Hematopoietic multipotent progenitor cell treated with erythropoietin and hydrocortisone succinate and interleukin-3 and kit ligand, for 6 days (in vitro differentiated cells): ENCODE data around the gene PDE6A.
"Not testable (repeated sequence)": the region's sequence is repeated elsewhere in the genome, so short reads cannot be mapped to it uniquely, and the experiment has no call there.

Experiments used
- DNase-seq: peaks from one replicate; pipeline ENCODE4 v3.0.0-alpha.2; 2015

Gene PDE6A

GRCh38 chr5:149951138-149951749 lies 6.7 kb upstream of the PDE6A start:
- no peak for DNase-seq

- DNase-seq = no peak
Observed at GRCh38 chr5:149948993-149949392, 4.4 kb upstream of the PDE6A start.

- DNase-seq = no peak
Observed at GRCh38 chr5:149946118-149946517, 1.5 kb upstream of the PDE6A start.

GRCh38 chr5:149943177-149943949 lies 1.2 kb downstream of the PDE6A start:
- not testable (repeated sequence) for DNase-seq

GRCh38 chr5:149942741-149943169 lies 1.8 kb downstream of the PDE6A start:
- not testable (repeated sequence) for DNase-seq

- no peak for DNase-seq
Observed at GRCh38 chr5:149942199-149942598, 2.4 kb downstream of the PDE6A start.

- DNase-seq = no peak
Observed at GRCh38 chr5:149941795-149942194, 2.8 kb downstream of the PDE6A start.

- DNase-seq = no peak
Observed at GRCh38 chr5:149940941-149941644, 3.5 kb downstream of the PDE6A start.

GRCh38 chr5:149940077-149940574 lies 4.5 kb downstream of the PDE6A start:
- DNase-seq = peak; percentile 95

- DNase-seq = peak; percentile 52
Observed at GRCh38 chr5:149939546-149939945, 5.0 kb downstream of the PDE6A start.

GRCh38 chr5:149938791-149939358 lies 5.7 kb downstream of the PDE6A start:
- peak; percentile 43 for DNase-seq

- peak; percentile 72 for DNase-seq
Observed at GRCh38 chr5:149938279-149938678, 6.3 kb downstream of the PDE6A start.

- peak; percentile 81 for DNase-seq
Observed at GRCh38 chr5:149937610-149938009, 7.0 kb downstream of the PDE6A start.

- no peak for DNase-seq
Observed at GRCh38 chr5:149936700-149937091, 7.9 kb downstream of the PDE6A start.

GRCh38 chr5:149936044-149936699 lies 8.4 kb downstream of the PDE6A start:
- DNase-seq = no peak

- no peak for DNase-seq
Observed at GRCh38 chr5:149935431-149935901, 9.1 kb downstream of the PDE6A start.

- DNase-seq = peak; percentile 47
Observed at GRCh38 chr5:149932445-149933350, 11.9 kb downstream of the PDE6A start.

- DNase-seq = no peak
Observed at GRCh38 chr5:149931992-149932436, 12.6 kb downstream of the PDE6A start.

- peak; percentile 84 for DNase-seq
Observed at GRCh38 chr5:149930749-149931574, 13.6 kb downstream of the PDE6A start.

GRCh38 chr5:149930043-149930748 lies 14.4 kb downstream of the PDE6A start:
- peak; percentile 53 for DNase-seq
